Ishikawa (cell line): ENCODE results near the gene BIRC6.

Source experiments
- RAD21 ChIP-seq: IDR thresholded peaks from 2 replicates; pipeline ENCODE4 v1.6.1; 2012; ENCODE audit warnings: low read depth
- REST ChIP-seq: IDR thresholded peaks from 2 replicates; pipeline ENCODE4 v1.6.1; 2012; ENCODE audit warnings: low read depth, mild to moderate bottlenecking
- TAF1 ChIP-seq: IDR thresholded peaks from 2 replicates; pipeline ENCODE4 v1.6.1; 2012; ENCODE audit warnings: low read depth, mild to moderate bottlenecking
- TCF12 ChIP-seq: IDR thresholded peaks from 2 replicates; pipeline ENCODE4 v1.6.1; 2012; ENCODE audit warnings: low read depth
- TF ChIP-seq, protein P1 (sequence below): IDR thresholded peaks from 2 replicates; pipeline ENCODE4 v1.6.1; 2012

GRCh38 chr2:32624812-32625211, 268.0 kb downstream of the BIRC6 start:
- no peak for TF ChIP-seq TCF12
- TF ChIP-seq, protein P1, sequence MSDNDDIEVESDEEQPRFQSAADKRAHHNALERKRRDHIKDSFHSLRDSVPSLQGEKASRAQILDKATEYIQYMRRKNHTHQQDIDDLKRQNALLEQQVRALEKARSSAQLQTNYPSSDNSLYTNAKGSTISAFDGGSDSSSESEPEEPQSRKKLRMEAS: no peak
- TF ChIP-seq REST: no peak
- TF ChIP-seq RAD21: no peak
- TF ChIP-seq TAF1: no peak
